HG03066 (cell line): ENCODE data around the gene C1RL.

ENCODE experiments used
- ATAC-seq: cut with Tn5 transposase; IDR thresholded peaks from one replicate; pipeline ENCODE4 v1.9.1; 2021; ENCODE audit warnings: low read depth; ENCODE audit not compliant: unreplicated experiment

Gene C1RL, protein sequence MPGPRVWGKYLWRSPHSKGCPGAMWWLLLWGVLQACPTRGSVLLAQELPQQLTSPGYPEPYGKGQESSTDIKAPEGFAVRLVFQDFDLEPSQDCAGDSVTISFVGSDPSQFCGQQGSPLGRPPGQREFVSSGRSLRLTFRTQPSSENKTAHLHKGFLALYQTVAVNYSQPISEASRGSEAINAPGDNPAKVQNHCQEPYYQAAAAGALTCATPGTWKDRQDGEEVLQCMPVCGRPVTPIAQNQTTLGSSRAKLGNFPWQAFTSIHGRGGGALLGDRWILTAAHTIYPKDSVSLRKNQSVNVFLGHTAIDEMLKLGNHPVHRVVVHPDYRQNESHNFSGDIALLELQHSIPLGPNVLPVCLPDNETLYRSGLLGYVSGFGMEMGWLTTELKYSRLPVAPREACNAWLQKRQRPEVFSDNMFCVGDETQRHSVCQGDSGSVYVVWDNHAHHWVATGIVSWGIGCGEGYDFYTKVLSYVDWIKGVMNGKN

DNA sequence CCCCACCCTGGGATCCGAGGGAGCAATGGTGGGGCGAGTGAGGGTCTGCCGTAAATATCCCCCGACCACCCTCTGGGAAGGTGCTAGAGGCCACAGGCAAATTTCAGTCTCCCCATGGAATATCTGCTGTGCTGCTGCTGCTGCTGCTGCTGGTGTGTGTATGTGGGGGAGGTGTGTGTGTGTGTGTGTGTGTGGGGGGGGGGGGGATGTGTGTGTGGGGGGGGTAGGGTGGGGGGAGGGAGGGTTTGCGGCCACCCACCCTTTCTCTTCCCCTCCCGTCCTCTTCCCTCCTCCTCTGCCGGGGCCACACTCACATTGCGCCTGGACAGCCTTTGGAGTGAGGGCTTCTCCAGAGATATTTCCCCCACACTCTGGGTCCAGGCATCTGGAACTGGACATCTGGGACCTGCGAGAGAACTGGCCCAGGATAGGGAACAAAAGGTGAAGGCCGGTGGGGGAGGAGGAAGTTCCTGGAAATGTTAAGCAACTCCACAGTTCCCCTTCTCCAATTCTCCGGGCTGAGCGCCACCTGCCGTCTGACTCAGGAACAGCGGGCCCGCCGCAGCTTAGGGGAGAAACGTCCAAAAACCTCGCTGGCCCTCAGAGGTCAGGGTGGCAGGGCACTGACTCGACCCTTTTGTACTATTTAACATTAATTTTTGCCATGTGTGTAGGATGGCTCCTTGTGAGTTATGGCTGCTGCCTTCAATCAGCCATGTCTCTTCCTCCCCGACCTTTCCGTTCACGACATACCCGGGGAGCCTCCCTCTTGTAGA lies at the start of gene C1RL:
TSS of gene C1RL (minus strand) at position 419 of the 776 bp plus-strand sequence. CDS start at position 385, 34 bp downstream.
- peak; percentile 26 for ATAC-seq

- ATAC-seq: no peak
Measured at GRCh38 chr12:7157391-7157790, 48.4 kb upstream of the C1RL start.

DNA sequence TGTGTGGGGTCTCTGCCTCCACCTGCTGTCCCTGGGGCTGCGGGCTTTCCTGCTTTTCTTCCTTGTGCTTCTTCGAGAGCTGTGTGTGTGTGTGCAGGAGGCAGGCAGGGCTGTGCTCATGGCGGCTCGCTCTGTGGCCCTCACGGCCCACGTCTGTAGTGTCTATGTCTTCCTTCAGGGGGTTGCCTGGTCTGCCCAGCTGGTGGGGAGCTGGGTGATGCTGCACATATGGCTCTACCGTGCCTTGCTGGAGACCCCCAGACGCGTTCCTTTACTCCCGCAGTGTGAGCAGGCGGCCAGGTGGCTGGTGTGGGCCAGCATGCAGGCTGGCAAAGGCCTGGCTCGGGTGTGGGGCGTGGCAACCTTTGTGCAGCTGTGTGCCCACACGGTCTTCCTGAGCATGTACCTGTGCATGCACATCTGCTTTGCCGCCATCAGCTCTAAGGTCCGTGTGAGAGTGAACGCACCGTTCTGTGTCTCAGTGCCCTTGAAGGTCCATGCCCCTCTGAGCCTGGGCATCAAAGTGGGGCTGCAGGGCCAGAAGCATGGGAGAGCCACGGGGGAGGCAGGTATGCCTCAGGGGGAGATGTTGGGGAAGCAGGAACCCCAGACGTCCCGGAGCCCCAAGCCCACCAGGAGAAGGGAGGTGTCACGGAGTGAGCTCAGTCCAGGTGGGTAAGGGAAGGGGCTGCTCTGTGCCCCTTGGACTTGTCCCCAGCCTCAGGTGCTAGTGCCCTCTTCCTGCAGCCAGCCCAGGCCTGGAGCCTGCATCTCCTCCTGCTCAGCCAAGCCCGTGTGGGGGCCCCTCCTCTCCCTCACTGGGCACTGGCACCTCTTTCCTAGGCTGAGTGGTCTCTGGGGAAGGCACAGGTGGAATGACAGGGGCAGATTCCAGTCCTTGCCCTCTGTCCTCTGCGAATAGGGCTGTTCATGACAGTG lies 47.5 kb upstream of the C1RL start:
- no peak for ATAC-seq

- ATAC-seq: no peak
Measured at GRCh38 chr12:7155471-7156034, 46.5 kb upstream of the C1RL start.

DNA sequence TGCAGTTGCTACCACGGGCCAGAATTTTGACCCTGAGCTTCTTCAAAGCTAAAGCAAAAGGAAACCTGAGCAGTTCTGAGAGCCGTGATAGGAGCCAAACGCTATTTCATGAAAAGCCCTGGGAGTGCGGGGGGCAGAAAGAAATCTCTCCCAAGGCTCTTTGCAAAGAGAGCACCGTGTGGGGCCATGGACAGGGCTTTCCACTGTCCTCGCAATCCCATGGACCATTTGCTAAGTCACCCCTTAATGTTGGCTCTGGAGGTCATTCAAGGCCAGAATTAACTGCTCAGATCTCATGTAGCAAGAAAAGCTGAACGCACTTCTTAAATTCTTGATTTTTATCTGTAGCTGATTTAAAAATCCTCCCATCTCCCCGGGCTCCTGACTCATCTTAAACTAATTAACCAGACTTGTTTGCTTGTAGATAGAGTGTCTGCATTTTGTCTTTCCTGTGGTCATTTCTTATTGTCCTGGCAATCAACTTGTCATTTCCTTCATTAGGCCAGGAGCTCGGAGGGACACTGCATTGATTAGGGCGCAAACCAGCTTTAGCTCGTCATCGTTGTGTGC lies 46.0 kb upstream of the C1RL start:
- no peak for ATAC-seq

DNA sequence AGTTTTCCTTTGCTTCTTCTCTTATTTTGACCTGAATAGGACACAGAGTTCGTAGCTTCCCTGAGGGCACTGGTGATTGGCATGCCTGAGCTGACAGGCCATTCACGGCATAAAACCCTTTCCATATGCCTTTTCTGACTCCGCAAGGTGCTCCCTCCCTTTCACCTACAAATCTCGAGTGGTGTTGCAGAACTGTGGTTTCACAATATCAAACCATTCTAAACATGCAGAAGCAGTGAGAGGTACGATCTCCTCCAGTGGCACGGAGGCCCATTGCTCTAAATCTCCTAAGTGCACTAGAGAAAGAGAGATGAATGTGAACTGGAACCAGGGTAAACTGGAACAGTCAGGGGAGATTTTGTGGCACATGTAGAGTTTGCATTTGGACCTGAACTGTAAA lies 45.0 kb upstream of the C1RL start:
- ATAC-seq: no peak

DNA sequence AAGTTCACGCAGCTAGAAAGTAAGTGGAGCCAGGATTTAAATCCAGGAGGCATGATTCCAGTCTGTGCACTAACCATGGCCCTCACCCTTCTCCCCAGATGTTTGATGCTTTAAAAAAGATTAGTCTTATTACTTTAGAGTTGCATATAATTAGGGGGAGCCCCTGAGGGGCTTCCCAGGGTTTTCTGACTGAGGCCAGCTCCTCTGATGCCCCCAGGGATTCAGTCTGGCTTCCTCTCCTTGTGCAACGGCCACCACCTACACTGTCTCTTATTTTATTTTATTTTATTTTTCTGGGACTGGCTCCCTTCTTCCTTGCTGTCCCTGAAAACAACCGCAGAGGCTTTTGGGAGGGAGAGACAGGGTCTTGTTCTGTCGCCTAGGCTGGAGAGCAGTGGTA lies 43.8 kb upstream of the C1RL start:
- no peak for ATAC-seq

- ATAC-seq: no peak
Measured at GRCh38 chr12:7151532-7151931, 42.5 kb upstream of the C1RL start.

DNA sequence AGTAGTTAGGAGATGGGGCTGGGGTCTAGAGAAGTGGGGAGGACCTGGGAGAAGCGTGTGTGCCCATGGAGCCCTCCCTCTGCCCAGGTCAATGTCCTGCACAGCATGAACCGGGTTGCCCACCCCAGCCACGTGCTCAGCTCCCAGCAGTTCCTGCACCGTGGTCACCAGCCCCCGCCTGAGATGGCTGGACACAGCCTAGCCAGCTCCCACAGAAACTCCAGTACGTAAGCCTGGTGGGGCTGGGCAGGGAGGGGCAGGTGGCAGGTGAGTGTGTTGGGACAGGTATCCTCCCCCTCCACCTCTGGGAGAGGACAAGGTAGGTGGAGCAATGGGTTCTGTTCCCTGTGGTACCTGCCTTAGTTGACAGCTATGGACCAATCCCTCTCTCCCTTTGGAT lies 41.8 kb upstream of the C1RL start:
- no peak for ATAC-seq

DNA sequence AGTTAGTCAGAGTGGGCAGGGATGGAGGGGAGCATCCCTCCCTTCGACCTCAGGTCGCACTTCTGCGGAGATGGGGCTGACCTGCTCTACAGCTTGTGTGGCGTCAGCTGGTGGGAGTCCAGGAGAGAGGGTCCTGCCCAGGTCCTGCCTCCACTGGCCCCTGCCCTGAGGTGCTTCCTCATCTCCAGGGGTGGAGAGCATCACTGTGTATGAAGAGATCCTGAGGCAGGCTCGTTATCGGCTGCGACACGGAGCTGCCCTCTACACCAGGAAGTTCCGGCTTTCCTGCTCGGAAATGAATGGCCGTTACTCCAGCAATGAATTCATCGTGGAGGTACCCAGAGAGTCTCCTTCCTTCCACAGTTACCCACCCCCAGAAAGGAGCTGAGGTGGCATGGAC lies 41.3 kb upstream of the C1RL start:
- ATAC-seq: no peak

- no peak for ATAC-seq
Measured at GRCh38 chr12:7146906-7147305, 37.9 kb upstream of the C1RL start.

- ATAC-seq: no peak
Measured at GRCh38 chr12:7146228-7146627, 37.2 kb upstream of the C1RL start.

- no peak for ATAC-seq
Measured at GRCh38 chr12:7145671-7146070, 36.7 kb upstream of the C1RL start.

- ATAC-seq: no peak
Measured at GRCh38 chr12:7144414-7145120, 35.6 kb upstream of the C1RL start.

GRCh38 chr12:7143564-7143963 lies 34.5 kb upstream of the C1RL start:
- no peak for ATAC-seq

DNA sequence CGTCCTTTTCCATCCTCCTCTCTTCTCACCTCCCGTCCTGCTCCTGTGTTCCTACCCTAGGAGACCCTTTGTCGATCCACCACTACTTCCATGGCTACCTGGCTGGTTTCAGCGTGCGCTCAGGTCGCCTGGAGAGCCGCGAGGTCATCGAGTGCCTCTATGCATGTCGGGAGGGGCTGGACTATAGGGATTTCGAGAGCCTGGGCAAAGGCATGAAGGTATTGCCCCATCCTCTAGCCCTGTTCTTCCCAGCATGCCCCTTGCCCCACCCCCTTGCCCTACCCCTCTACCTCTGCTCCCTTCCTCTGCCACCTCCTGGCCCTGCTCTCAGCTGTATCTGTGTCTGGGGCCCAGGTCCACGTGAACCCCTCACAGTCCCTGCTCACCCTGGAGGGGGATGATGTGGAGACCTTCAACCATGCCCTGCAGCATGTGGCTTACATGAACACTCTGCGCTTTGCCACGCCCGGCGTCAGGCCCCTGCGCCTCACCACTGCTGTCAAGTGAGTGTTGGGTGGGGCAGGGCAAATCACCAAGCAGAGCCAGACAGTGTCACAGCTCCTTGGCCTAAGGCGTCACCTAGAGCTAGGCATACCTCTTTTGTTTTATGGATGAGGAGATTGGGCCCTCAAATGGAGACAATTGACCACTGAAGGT lies 33.9 kb upstream of the C1RL start:
- ATAC-seq: no peak

DNA sequence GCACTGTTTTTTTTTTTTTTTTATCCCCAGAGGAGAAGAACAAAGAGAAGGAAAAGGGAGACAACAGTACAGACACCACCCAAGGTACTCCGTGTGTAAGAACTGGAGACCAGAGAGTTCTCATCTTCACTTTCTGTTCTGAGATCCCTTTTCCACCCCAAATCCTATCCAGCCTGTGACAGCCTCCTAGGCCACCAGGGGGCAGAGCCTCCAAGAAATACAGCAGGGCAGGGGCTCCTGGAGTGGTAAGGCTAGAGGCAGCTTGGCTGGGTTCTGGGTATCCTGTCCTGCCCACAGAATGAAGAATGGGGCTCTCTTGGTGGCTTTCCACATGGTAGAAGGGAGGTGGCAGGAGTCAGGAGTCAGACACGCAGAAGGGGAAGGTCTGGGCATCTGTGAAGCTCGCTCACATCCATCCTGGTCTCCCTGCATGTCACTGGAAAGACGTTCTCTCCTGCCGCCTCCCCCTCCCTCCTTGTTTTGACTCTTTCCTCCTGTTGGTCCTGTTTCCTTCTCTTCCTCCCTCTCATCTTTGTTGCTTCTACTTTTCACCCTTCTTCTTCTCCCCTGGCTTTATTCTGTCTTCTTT lies 33.1 kb upstream of the C1RL start:
- ATAC-seq: no peak

GRCh38 chr12:7141351-7142005 lies 32.5 kb upstream of the C1RL start:
- no peak for ATAC-seq
